Tibial nerve (tissue), 4 donors: Measurements from ENCODE around the gene PTPRD.

Experiments used
- EP300 ChIP-seq, 2 donors: sonication (generic); formaldehyde crosslinking; IDR thresholded peaks; one replicate each; pipeline ENCODE4 v1.6.1; 2017; ENCODE audit warnings: antibody characterized with exemption in 2 of 2, mild to moderate bottlenecking in 1 of 2
- TF ChIP-seq, protein P1 (sequence below), 5 experiments: fragments of 200-600 bp in 3 of 5; fragments of 450-650 bp in 2 of 5; sonication (generic) in 3 of 5; IDR thresholded peaks; one replicate each; pipeline ENCODE4 v1.5.1; 2016 to 2019; ENCODE audit warnings: antibody characterized with exemption in 5 of 5, mild to moderate bottlenecking in 3 of 5, moderate library complexity in 2 of 5

DNA sequence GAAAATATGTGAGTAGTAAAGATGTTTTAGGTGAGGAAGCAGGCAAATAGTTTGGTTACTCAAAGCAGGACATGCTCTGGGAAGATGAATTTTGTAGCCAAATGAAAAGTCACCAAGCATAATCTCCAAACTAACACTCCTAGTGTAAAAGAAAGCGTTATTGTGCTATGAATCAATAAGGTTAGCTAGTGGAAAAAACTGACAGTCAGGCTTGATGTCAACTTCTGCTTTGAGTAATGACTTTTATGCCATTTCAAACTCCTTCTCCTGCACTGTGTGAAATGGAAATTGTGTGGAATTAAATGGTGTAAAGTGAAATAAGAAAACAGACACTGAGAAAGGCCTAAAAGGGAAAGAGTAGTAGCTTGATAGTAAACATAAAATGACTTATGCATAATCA, 2176.0 kb downstream of the PTPRD start:
- TF ChIP-seq, protein P1, sequence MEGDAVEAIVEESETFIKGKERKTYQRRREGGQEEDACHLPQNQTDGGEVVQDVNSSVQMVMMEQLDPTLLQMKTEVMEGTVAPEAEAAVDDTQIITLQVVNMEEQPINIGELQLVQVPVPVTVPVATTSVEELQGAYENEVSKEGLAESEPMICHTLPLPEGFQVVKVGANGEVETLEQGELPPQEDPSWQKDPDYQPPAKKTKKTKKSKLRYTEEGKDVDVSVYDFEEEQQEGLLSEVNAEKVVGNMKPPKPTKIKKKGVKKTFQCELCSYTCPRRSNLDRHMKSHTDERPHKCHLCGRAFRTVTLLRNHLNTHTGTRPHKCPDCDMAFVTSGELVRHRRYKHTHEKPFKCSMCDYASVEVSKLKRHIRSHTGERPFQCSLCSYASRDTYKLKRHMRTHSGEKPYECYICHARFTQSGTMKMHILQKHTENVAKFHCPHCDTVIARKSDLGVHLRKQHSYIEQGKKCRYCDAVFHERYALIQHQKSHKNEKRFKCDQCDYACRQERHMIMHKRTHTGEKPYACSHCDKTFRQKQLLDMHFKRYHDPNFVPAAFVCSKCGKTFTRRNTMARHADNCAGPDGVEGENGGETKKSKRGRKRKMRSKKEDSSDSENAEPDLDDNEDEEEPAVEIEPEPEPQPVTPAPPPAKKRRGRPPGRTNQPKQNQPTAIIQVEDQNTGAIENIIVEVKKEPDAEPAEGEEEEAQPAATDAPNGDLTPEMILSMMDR (IDR thresholded peaks at IDR 0.05), result no peak
- TF ChIP-seq EP300 (IDR thresholded peaks at IDR 0.05), result no peak
